Suprapubic skin (tissue), 3 donors: ENCODE data around the gene SS18L1.

Experiments
- CTCF ChIP-seq, 2 donors: fragments of 200-600 bp in 1 of 2; fragments of 450-650 bp in 1 of 2; sonication (generic) in 1 of 2; IDR thresholded peaks; one replicate each; pipeline ENCODE4 v1.5.1; 2016 to 2019; ENCODE audit warnings: antibody characterized with exemption in 2 of 2, mild to moderate bottlenecking in 1 of 2, moderate library complexity in 1 of 2
- EP300 ChIP-seq: sonication (generic); formaldehyde crosslinking; IDR thresholded peaks from one replicate; pipeline ENCODE4 v1.6.1; 2017; ENCODE audit warnings: antibody characterized with exemption
- POLR2A ChIP-seq, 2 donors: fragments of 450-650 bp; IDR thresholded peaks; one replicate each; pipeline ENCODE4 v1.6.1; 2017; ENCODE audit warnings: antibody characterized with exemption in 2 of 2, mild to moderate bottlenecking in 2 of 2, moderate library complexity in 2 of 2

GRCh38 chr20:62227591-62227976 is 84.0 kb downstream of the SS18L1 start:
- TF ChIP-seq CTCF (IDR thresholded peaks at IDR 0.05) (no peak), POLR2A (IDR thresholded peaks at IDR 0.05) (no peak), EP300 (no peak)
